ENCODE measurements around the gene MAP3K20.
"Not testable (repeated sequence)": the region's sequence is repeated elsewhere in the genome, so short reads cannot be mapped to it uniquely, and the experiment has no call there.

DNA sequence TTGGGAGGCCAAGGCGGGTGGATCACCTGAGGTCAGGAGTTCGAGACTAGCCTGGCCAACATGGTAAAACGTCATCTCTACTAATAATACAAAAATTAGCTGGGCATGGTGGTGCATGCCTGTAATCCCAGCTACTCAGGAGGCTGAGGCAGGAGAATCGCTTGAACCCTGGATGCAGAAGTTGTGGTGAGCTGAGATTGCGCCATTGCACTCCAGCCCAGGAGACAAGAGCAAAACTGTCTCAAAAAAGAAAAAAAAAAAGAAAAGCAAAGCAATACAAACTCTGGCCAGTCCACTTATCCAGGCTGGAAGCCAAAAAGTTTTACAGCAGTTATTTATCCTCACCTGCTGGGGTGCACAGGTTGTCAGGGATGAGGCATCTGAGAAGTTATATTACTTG is 186.7 kb downstream of the MAP3K20 start:
- not testable (repeated sequence) for TF ChIP-seq POLR2A, POLR2AphosphoS5 (IDR thresholded peaks at IDR 0.05; ENCODE audit: low read depth, low read length)
